Anterior cingulate cortex (tissue), 58 donors: ENCODE results near the gene RBSN.

ENCODE experiments used
- DNase-seq, 58 donors: peaks; one replicate each; lab custom pipeline; 2025; lab: John Stamatoyannopoulos, UW

Gene RBSN

GRCh38 chr3:15023719-15024118 is 75.2 kb downstream of the RBSN start:
- DNase-seq = no peak

GRCh38 chr3:15023249-15023648 is 75.7 kb downstream of the RBSN start:
- DNase-seq = no peak
